Astrocyte (in vitro differentiated cells and primary cell): Measurements from ENCODE around the gene ARL2BP. TPM values are rescaled to one million over a fixed set of nuclear protein-coding genes. Genes with fewer than 3 reads are reported as not detected.

Source experiments
- DNase-seq: peaks from one replicate; pipeline ENCODE4 v3.0.0-alpha.2; 2010; ENCODE audit warnings: low read depth
- FAIRE-seq: peaks from 2 replicates; lab custom pipeline; 2011; peaks lifted over from hg19 to GRCh38; lab: Jason Lieb, UNC
- H2AFZ ChIP-seq: 2 replicates; pipeline ENCODE4 v1.6.0; 2012; ENCODE audit warnings: low read depth, low read length, inconsistent platforms
- H3K27ac ChIP-seq: 2 replicates; pipeline ENCODE4 v1.5.1; 2011; ENCODE audit warnings: low read depth, low read length, inconsistent platforms
- H3K27me3 ChIP-seq: 2 replicates; pipeline ENCODE4 v1.6.0; 2011; ENCODE audit warnings: low read length, inconsistent platforms; ENCODE audit not compliant: insufficient read depth
- H3K36me3 ChIP-seq: 2 replicates; pipeline ENCODE4 v1.5.1; 2011; ENCODE audit warnings: low read length, inconsistent platforms; ENCODE audit not compliant: insufficient read depth
- H3K4me1 ChIP-seq: 2 replicates; pipeline ENCODE4 v1.5.1; 2011; ENCODE audit warnings: low read length, inconsistent platforms; ENCODE audit not compliant: insufficient read depth
- H3K4me2 ChIP-seq: 2 replicates; pipeline ENCODE4 v1.6.0; 2012; ENCODE audit warnings: low read length, inconsistent platforms
- H3K4me3 ChIP-seq: 2 replicates; pipeline ENCODE4 v1.5.1; 2011; ENCODE audit warnings: low read depth, mild to moderate bottlenecking, low read length, inconsistent platforms; ENCODE audit not compliant: insufficient read depth
- H3K79me2 ChIP-seq: 2 replicates; pipeline ENCODE4 v1.6.0; 2012; ENCODE audit warnings: mild to moderate bottlenecking, low read length, inconsistent platforms; ENCODE audit not compliant: insufficient read depth
- H3K9ac ChIP-seq: 2 replicates; pipeline ENCODE4 v1.6.0; 2012; ENCODE audit warnings: mild to moderate bottlenecking, low read length, inconsistent platforms
- H3K9me3 ChIP-seq: 2 replicates; pipeline ENCODE4 v1.5.1; 2012; ENCODE audit warnings: low read depth, mild to moderate bottlenecking, low read length, inconsistent platforms; ENCODE audit not compliant: insufficient read depth
- H4K20me1 ChIP-seq: 2 replicates; pipeline ENCODE4 v1.6.0; 2012; ENCODE audit warnings: low read length, inconsistent platforms; ENCODE audit not compliant: insufficient read depth
- H3K27ac Mint-ChIP-seq: one replicate; pipeline ENCODE4 v1.8.0; 2021; ENCODE audit warnings: mild to moderate bottlenecking, mixed read lengths; ENCODE audit not compliant: unreplicated experiment
- H3K27me3 Mint-ChIP-seq: one replicate; pipeline ENCODE4 v1.8.0; 2021; ENCODE audit warnings: low read depth, mixed read lengths; ENCODE audit not compliant: unreplicated experiment
- H3K36me3 Mint-ChIP-seq: one replicate; pipeline ENCODE4 v1.8.0; 2021; ENCODE audit warnings: low read depth, mixed read lengths; ENCODE audit not compliant: unreplicated experiment
- H3K4me1 Mint-ChIP-seq: one replicate; pipeline ENCODE4 v1.8.0; 2021; ENCODE audit warnings: low read depth, mixed read lengths; ENCODE audit not compliant: unreplicated experiment
- H3K4me3 Mint-ChIP-seq: one replicate; pipeline ENCODE4 v1.8.0; 2021; ENCODE audit warnings: mild to moderate bottlenecking, moderate library complexity, mixed read lengths; ENCODE audit not compliant: unreplicated experiment
- H3K9me3 Mint-ChIP-seq: one replicate; pipeline ENCODE4 v1.8.0; 2021; ENCODE audit warnings: mild to moderate bottlenecking, mixed read lengths; ENCODE audit not compliant: unreplicated experiment
- CTCF ChIP-seq: IDR thresholded peaks from 2 replicates; pipeline ENCODE4 v1.5.1; 2011; ENCODE audit warnings: low read depth, mild to moderate bottlenecking, inconsistent platforms, low read length, moderate library complexity; ENCODE audit not compliant: insufficient read depth
- EZH2 ChIP-seq: IDR thresholded peaks from 2 replicates; pipeline ENCODE4 v1.6.1; 2012; ENCODE audit warnings: mild to moderate bottlenecking, low read length, inconsistent platforms; ENCODE audit not compliant: insufficient read depth
- total RNA-seq: library from RNA; stranded (reverse); gene quantifications from 2 replicates; pipeline ENCODE4 v1.2.1, GENCODE V29; 2021

Gene ARL2BP
- total RNA-seq, 1 donor from 2014 or later: 71.1 TPM

- DNase-seq (no peak), FAIRE-seq (no peak)
Measured at GRCh38 chr16:57257455-57258070, 12.5 kb downstream of the ARL2BP start.

DNA sequence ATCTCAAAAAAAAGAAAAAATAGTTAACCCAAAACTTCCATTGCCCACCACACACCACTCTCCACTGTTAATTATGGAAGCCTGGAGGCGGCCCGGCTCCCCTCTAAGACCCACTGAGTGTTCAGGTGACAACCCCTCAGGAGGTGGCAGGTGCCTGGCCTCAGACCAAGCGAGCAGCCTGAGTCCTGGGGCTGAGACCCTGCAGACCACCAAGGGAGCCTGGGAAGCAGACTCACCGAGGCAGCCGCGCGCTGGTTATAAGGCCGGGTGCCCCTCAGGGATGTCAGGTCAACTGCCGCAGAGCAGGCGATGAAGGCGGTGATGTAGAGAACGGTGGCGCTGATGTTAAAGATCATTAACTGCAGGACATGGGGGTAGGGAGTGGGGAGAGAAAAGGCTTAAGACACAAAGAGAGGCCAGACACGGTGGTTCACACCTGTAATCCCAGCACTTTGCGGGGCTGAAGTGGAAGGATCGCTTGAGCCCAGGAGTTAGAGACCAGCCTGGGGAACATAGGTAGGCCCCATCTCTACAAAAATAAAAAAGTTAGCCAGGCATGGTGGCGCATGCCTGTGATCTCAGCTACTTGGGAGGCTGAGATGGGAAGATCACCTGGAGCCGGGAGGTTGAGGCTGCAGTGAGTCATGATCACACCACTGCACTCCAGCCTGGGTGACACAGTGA, 13.3 kb downstream of the ARL2BP start:
- no peaks in the 10 kb centered on the region for H3K9me3 ChIP-seq
- no peak for FAIRE-seq
- no peak for TF ChIP-seq CTCF
- TF ChIP-seq EZH2: no peak
- H4K20me1 ChIP-seq: no peaks in the 10 kb centered on the region
- no peak overlapping the region for H3K4me3 ChIP-seq
- DNase-seq: no peak
- Mint-ChIP-seq H3K4me1 (peaks cover 8% of the 10 kb centered on the region), H3K36me3 (peaks cover 9% of the 10 kb centered on the region), H3K4me3 (no peak overlapping the region), H3K9me3 (no peaks in the 10 kb centered on the region), H3K27ac (no peak overlapping the region), H3K27me3 (no peaks in the 10 kb centered on the region)
- no peak overlapping the region for H3K27ac ChIP-seq
- no peaks in the 10 kb centered on the region for H3K79me2 ChIP-seq
- H3K27me3 ChIP-seq: no peaks in the 10 kb centered on the region
- H3K36me3 ChIP-seq: peaks cover 3% of the 10 kb centered on the region
- no peak overlapping the region for H2AFZ ChIP-seq
- no peak overlapping the region for H3K4me2 ChIP-seq
- H3K9ac ChIP-seq: no peak overlapping the region
- peaks cover 9% of the 10 kb centered on the region for H3K4me1 ChIP-seq

More at GRCh38 chr16:57257455-57258070, 12.5 kb downstream of the ARL2BP start:
- Histone ChIP-seq H4K20me1 (no peaks in the 10 kb centered on the region), H3K4me1 (peaks cover 9% of the 10 kb centered on the region), H3K36me3 (peaks cover 8% of the 10 kb centered on the region), H3K9me3 (no peaks in the 10 kb centered on the region), H2AFZ (no peak overlapping the region), H3K4me3 (no peak overlapping the region), H3K79me2 (no peaks in the 10 kb centered on the region), H3K27me3 (no peaks in the 10 kb centered on the region), H3K9ac (no peak overlapping the region), H3K4me2 (no peak overlapping the region), H3K27ac (no peak overlapping the region)
- H3K4me3 Mint-ChIP-seq: no peak overlapping the region
- no peak overlapping the region for H3K27ac Mint-ChIP-seq
- H3K9me3 Mint-ChIP-seq: no peaks in the 10 kb centered on the region
- peaks cover 8% of the 10 kb centered on the region for H3K4me1 Mint-ChIP-seq
- H3K36me3 Mint-ChIP-seq: peaks cover 11% of the 10 kb centered on the region
- no peaks in the 10 kb centered on the region for H3K27me3 Mint-ChIP-seq
- TF ChIP-seq CTCF: no peak
- TF ChIP-seq EZH2: no peak
